Fibroblast of mammary gland (primary cell): ENCODE measurements around the gene RASGRF2.

Source experiments
- DNase-seq: peaks from one replicate; pipeline ENCODE4 v3.0.0-alpha.2; 2010; ENCODE audit warnings: low read depth
- H3K4me3 ChIP-seq: 2 replicates; pipeline ENCODE4 v1.5.1; 2011; ENCODE audit warnings: low read depth, mild to moderate bottlenecking, low read length, moderate library complexity; ENCODE audit not compliant: control insufficient read depth
- CTCF ChIP-seq: conservative IDR thresholded peaks from 2 replicates; pipeline ENCODE4 v1.5.1; 2011; ENCODE audit warnings: low read depth, low read length, inconsistent platforms; ENCODE audit not compliant: control insufficient read depth, insufficient read depth

The RASGRF2 gene

DNA sequence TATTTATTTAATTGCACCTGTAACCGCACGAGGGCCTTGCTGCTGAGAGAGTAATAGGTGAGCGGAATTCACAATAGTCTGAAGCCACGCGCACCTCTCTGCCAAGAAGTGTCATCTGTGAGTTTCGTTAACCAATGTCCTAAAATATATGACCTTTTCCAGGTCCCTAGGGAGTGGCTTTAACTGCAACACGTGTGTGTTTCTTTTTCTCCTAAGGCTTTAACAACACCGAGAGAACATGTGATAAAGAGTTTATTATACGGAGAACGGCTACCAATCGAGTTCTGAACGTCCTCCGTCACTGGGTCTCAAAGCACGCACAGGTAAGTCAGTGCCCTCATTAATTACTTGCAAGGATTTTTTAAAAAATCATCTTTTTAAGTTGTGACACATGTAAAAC is 219.8 kb downstream of the RASGRF2 start:
- TF ChIP-seq CTCF: no peak
- no peak overlapping the region for H3K4me3 ChIP-seq
- no peak for DNase-seq

DNA sequence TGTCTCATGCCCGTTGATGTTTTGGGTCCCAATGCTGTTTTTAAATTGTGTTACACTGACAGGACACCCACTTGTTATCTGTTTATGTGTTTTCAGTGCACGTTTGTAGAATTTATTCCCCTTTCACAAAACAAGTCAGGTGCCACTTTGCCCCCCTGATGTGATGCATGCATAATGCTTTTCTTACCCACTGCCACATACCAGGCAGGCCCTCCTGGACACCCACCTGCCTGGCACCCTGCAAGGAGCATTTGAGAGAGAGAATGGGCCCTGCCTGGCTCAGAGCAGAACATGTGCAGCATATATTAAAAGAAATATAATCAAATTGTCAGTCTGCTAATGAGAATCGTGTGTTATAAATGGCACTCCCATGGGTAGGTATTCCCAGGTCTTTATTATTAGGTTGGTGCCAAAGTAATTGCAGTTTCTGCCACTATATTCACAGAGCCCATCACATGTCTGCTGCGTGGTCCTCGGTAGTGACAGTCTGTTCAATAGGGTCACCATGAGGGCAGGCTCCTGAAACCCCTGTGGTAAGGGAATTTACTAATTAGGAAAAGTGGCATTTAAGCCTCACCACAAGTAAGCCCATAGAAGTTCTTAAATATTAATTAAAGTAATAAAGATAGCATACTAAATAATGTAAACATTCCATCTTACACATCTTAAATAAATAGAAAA is 220.8 kb downstream of the RASGRF2 start:
- DNase-seq: no peak
- TF ChIP-seq CTCF: no peak
- no peak overlapping the region for H3K4me3 ChIP-seq

DNA sequence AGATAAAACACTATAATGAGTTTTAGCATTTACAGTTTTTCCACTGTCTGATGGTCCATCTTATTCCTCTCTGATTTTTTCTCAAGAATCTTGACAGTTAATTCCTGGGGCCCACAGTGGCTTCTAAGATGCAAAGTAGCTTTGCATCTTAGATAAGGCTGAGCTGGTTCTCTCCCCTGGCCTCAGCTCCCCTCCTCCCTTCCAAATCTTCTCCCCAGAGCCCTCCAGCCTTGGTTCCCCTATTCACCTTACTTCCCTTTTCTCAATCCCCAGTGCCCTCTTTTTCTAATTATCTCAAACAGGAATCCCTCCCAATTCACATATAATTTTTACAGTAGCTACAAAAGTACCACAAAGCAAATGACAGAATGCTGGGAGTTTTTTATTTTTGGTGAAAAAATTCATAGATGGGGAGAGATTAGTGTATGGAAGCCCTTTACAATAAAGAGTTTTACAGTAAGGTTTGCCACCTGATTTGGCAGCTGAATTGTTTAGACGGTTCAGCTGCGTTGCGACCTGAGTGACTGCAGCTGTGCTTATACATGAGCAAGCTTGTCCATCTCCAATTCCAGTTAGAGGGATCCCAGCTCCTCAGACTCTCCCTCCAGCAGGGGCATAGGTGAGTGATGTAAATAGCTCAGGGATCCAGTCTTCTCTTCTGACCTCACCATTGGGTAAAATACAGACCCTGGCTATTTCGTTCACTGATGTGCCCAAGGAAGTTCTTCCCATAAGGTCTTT is 221.6 kb downstream of the RASGRF2 start:
- no peak overlapping the region for H3K4me3 ChIP-seq
- DNase-seq: no peak
- TF ChIP-seq CTCF: no peak

DNA sequence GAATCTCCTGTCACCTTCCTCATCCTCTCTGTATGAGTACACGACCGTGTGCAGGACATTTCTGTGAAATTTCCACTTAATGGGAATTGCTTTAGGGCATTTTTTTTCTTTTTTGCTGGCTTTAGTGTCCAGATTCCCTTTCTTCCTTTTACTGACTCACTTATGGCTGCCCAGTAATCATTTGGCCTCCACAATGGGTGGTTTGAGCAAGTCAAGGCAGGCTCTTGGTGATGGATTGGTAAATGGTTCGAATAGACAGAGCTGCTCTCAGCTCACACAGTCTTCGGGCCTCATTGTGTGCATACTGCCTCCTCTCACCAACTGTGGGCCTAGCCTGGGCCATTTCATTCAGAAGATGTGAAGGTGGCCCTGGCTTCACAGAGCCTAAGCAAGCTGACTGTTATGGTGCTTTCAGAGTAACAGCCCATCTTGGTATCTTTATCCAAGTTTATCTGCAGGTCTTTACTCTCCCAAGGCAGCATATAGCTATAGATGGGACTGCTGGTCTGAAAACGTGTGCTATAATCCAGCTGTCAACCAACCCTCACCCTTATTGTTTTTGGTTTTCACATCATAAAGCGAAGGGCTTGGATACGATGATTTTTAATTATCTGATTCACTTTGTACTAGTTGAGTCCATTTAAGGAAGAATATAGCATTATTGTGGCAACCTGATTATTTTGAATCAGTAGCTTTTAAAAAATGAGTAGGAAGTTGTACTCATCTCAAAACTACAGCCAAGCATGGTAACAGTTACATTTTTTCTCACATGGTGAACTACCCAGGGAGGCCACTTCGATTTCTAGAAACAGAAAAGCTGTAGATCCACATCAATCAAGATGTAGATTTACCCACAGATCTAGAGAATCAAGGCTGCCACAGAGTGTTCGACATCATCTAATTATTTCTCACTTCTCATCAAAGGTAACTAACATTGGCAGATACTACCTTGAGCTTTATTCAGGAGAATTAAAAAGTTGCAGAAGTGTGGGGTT is 222.5 kb downstream of the RASGRF2 start:
- no peak for TF ChIP-seq CTCF
- H3K4me3 ChIP-seq: no peak overlapping the region
- DNase-seq: no peak

GRCh38 chr5:81183811-81184748 is 223.9 kb downstream of the RASGRF2 start:
- no peak overlapping the region for H3K4me3 ChIP-seq
- no peak for TF ChIP-seq CTCF
- no peak for DNase-seq

GRCh38 chr5:81184749-81185110 is 224.6 kb downstream of the RASGRF2 start:
- no peak for TF ChIP-seq CTCF
- DNase-seq: no peak
- H3K4me3 ChIP-seq: no peak overlapping the region
